ENCODE measurements around the gene ZBTB16. TPM values are rescaled to one million over a fixed set of nuclear protein-coding genes. Genes with fewer than 3 reads are reported as not detected.

Gene ZBTB16
- total RNA-seq, 1 donor = under 0.01 TPM

DNA sequence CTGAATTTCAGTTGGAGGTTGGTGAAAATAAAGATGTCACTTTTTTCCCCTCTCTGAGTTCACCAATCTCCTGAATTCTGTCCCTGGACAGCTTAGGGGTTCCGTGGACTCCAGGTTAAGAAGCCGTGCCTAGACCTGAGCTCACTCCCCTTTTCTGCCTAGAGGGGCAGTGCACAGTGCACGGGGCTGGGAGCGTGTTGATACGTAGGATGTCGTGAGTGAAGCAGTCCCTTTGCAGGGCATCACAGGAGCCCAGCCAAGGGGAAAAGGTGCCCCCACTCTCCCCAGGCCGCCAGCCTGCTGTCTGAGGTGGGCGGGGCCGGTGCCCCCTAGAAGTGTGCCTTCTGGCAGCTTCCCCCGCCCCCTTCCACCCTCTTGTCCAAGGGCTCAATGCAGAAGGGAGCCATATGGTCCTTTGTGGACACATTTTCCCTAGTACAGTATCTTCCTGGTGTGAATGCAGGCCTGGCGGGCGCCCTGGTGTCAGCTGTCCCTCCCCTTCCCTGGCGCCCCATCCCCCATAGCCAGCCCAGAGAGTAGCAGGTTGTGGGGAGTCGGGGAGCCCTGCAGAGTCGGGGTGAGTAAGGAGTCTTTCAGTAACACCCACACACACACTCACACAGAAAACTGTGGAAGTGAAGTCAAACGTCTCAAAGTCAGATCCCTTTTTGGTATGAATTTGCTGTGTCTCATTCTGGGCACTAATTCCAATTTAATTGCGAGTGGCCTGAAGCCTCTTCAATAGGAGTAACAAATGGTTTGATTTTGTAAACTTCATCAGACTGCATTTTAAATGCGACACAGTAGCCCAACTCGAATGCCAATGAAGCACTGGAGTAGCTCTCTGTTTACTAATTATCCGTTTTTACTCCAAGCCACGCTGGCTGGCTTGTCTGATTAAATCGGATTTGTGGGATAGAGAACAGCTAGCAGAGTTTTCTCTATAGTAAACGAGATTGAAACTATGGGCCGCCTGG is 169.2 kb downstream of the ZBTB16 start:
- Histone ChIP-seq H4K20me1 (ENCODE audit: insufficient read depth, low read length) (no peaks in the 10 kb centered on the region), H3K4me2 (ENCODE audit: insufficient read depth, low read length) (no peak overlapping the region), H3K27ac (ENCODE audit: low read depth, low read length) (no peak overlapping the region), H3K4me1 (ENCODE audit: insufficient read depth, low read length) (no peaks in the 10 kb centered on the region), H2AFZ (ENCODE audit: low read length) (no peak overlapping the region), H3K36me3 (ENCODE audit: insufficient read depth, low read length) (no peaks in the 10 kb centered on the region), H3K27me3 (ENCODE audit: insufficient read depth, low read length) (peaks cover 5% of the 10 kb centered on the region), H3K4me3 (ENCODE audit: insufficient read depth, low read length) (no peak overlapping the region), H3K79me2 (ENCODE audit: insufficient read depth, low read length) (no peaks in the 10 kb centered on the region), H3K9me3 (ENCODE audit: low read depth, low read length) (no peaks in the 10 kb centered on the region)
- DNase-seq (ENCODE audit: insufficient read length, low spot score, missing footprints) = no peak
- TF ChIP-seq, protein P1, sequence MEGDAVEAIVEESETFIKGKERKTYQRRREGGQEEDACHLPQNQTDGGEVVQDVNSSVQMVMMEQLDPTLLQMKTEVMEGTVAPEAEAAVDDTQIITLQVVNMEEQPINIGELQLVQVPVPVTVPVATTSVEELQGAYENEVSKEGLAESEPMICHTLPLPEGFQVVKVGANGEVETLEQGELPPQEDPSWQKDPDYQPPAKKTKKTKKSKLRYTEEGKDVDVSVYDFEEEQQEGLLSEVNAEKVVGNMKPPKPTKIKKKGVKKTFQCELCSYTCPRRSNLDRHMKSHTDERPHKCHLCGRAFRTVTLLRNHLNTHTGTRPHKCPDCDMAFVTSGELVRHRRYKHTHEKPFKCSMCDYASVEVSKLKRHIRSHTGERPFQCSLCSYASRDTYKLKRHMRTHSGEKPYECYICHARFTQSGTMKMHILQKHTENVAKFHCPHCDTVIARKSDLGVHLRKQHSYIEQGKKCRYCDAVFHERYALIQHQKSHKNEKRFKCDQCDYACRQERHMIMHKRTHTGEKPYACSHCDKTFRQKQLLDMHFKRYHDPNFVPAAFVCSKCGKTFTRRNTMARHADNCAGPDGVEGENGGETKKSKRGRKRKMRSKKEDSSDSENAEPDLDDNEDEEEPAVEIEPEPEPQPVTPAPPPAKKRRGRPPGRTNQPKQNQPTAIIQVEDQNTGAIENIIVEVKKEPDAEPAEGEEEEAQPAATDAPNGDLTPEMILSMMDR (IDR thresholded peaks at IDR 0.05; ENCODE audit: extremely low read depth, low read depth, low read length) = no peak

DNA sequence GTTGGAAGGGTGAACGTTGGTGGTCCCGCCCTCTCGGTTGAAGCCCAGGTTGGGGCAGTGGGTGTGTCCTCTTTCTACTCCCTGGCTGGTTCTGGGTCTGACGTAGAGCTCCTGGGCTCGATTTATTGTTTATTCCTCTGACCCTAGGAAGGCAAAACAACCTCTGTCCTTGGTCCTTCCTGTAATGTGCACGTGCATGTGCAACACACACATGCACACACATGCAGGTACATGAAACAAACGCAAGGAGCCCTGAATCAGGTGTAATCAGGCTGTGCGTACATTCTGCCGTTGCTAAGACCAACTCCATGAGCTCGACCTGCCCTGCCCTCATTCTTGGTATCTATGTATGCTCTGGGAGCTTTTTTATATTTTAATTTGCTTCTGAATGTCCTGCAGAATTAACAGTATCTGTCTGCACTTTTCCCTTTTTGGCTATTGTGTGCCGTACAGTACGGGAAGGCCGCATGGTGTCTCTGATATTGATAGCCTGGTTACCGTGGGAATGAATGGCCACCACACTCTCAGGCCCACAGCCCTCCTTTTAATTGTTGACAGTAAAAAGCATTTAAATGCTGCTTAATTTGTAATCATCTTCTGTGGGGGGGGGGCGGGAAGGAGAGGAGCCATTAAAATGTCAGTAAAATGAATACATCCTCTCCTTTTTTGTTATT is 170.7 kb downstream of the ZBTB16 start:
- Histone ChIP-seq H3K79me2 (ENCODE audit: insufficient read depth, low read length) (no peaks in the 10 kb centered on the region), H3K27me3 (ENCODE audit: insufficient read depth, low read length) (peaks cover 5% of the 10 kb centered on the region), H3K4me1 (ENCODE audit: insufficient read depth, low read length) (no peaks in the 10 kb centered on the region), H3K4me2 (ENCODE audit: insufficient read depth, low read length) (no peak overlapping the region), H4K20me1 (ENCODE audit: insufficient read depth, low read length) (no peaks in the 10 kb centered on the region), H3K36me3 (ENCODE audit: insufficient read depth, low read length) (no peaks in the 10 kb centered on the region), H3K9me3 (ENCODE audit: low read depth, low read length) (no peaks in the 10 kb centered on the region), H2AFZ (ENCODE audit: low read length) (no peak overlapping the region), H3K4me3 (ENCODE audit: insufficient read depth, low read length) (no peak overlapping the region), H3K27ac (ENCODE audit: low read depth, low read length) (no peak overlapping the region)
- DNase-seq (ENCODE audit: insufficient read length, low spot score, missing footprints) = no peak
- TF ChIP-seq, protein P1 (IDR thresholded peaks at IDR 0.05; ENCODE audit: extremely low read depth, low read depth, low read length) = no peak

DNA sequence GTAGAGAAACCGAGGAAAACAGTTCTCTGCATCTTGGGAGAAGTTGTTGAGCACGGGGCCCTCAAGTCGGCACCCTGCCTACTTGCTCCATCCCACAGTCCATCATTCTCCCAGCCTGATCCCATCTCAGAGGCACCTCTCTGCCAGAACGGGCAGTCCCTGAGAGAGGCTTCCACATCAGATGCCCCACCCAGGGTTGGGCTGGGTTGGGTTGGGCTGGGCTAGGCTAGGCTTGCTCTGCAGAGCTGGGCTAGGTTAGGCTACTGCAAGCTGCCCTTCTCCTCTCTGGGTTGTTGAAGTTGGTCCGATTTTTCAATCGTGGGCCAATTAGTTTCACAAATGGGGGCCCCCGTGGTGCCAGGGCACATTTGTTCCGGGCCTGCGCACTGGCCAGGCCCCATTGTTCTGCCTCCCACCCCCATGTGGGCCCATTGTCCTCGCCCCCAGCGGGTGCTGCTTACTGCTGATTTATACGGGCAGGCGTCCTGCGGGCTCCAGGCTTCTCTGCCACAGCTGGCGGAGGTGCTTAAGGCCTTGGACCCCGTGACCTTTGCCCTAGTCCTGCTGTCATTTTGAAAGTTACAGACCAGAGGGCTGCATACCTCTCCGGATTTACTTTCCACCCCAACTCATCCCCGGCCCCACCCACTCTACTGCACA is 173.0 kb downstream of the ZBTB16 start:
- H3K9me3 ChIP-seq (ENCODE audit: low read depth, low read length) = no peaks in the 10 kb centered on the region
- H3K4me2 ChIP-seq (ENCODE audit: insufficient read depth, low read length) = no peak overlapping the region
- no peaks in the 10 kb centered on the region for H3K79me2 ChIP-seq (ENCODE audit: insufficient read depth, low read length)
- no peak overlapping the region for H2AFZ ChIP-seq (ENCODE audit: low read length)
- H3K27me3 ChIP-seq (ENCODE audit: insufficient read depth, low read length) = peaks cover 5% of the 10 kb centered on the region
- no peaks in the 10 kb centered on the region for H3K4me1 ChIP-seq (ENCODE audit: insufficient read depth, low read length)
- no peak for DNase-seq (ENCODE audit: insufficient read length, low spot score, missing footprints)
- no peaks in the 10 kb centered on the region for H3K36me3 ChIP-seq (ENCODE audit: insufficient read depth, low read length)
- TF ChIP-seq, protein P1 (IDR thresholded peaks at IDR 0.05; ENCODE audit: extremely low read depth, low read depth, low read length) = no peak
- no peak overlapping the region for H3K4me3 ChIP-seq (ENCODE audit: insufficient read depth, low read length)
- H4K20me1 ChIP-seq (ENCODE audit: insufficient read depth, low read length) = no peaks in the 10 kb centered on the region
- H3K27ac ChIP-seq (ENCODE audit: low read depth, low read length) = no peak overlapping the region
